H1 (cell line): ENCODE results near the gene DAPL1. TPM values are rescaled to one million over a fixed set of nuclear protein-coding genes. Genes with fewer than 3 reads are reported as not detected.

Experiments
- TBP ChIP-seq: IDR thresholded peaks from 2 replicates; pipeline ENCODE4 v1.6.1; 2011; ENCODE audit warnings: low read depth, low read length, improper control_type of control experiment
- polyA plus RNA-seq, 7 experiments: library from polyadenylated mRNA; depleted of rRNA in 3 of 7; stranded (reverse) in 5 of 7; unstranded in 2 of 7; fragments of >200 nt in 5 of 7; fragments of 200-250 nt in 2 of 7; gene quantifications; 1 replicate in 5 of 7; 2 replicates in 1 of 7; 4 replicates in 1 of 7; pipeline versions ENCODE4 v1.2.1 to v1.2.3, GENCODE V29; 2011 to 2013; ENCODE audit warnings: missing spikeins in 2 of 7, mixed read lengths in 2 of 7
- total RNA-seq: library from RNA; stranded (reverse); fragmentation: NEBNext Ultra II Directional; extraction: Animal tissue kit (Norgen Biotek cat#: 25700); gene quantifications from 2 replicates; pipeline ENCODE4 v1.2.1, GENCODE V29; 2021
- TF ChIP-seq, protein P1 (sequence below): fragments of 300-600 bp; sonication (generic); IDR thresholded peaks from 2 replicates; pipeline ENCODE4 v1.7.1; 2012; ENCODE audit warnings: low read length, moderate library complexity, mild to moderate bottlenecking, inconsistent platforms; ENCODE audit not compliant: insufficient replicate concordance

The DAPL1 gene
- total and polyA plus RNA-seq, 2 of the 8 experiments (the other 6 are each of a cell fraction or from before 2014, with no cell fraction given), result not detected

DNA sequence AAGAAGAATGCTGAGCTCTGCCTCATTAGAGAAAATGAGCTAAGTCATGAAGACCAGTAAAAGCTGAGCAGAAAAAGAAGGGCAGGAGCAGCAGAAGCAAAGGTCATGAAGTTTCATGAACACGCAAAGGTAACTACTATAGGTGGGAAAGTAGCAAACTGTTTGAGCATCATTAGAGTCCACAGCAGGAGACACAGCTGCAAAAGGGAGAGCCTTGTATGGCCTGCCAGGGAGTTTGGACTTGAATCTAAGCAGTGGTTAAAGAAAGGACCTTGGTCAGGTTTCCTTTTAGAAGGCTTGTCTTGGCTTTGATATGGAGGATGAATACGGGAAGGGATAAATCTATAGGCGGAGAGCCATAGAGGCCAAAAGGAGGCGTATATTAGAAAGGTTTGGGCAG is 34.0 kb downstream of the DAPL1 start (continued):
- TF ChIP-seq, protein P1, sequence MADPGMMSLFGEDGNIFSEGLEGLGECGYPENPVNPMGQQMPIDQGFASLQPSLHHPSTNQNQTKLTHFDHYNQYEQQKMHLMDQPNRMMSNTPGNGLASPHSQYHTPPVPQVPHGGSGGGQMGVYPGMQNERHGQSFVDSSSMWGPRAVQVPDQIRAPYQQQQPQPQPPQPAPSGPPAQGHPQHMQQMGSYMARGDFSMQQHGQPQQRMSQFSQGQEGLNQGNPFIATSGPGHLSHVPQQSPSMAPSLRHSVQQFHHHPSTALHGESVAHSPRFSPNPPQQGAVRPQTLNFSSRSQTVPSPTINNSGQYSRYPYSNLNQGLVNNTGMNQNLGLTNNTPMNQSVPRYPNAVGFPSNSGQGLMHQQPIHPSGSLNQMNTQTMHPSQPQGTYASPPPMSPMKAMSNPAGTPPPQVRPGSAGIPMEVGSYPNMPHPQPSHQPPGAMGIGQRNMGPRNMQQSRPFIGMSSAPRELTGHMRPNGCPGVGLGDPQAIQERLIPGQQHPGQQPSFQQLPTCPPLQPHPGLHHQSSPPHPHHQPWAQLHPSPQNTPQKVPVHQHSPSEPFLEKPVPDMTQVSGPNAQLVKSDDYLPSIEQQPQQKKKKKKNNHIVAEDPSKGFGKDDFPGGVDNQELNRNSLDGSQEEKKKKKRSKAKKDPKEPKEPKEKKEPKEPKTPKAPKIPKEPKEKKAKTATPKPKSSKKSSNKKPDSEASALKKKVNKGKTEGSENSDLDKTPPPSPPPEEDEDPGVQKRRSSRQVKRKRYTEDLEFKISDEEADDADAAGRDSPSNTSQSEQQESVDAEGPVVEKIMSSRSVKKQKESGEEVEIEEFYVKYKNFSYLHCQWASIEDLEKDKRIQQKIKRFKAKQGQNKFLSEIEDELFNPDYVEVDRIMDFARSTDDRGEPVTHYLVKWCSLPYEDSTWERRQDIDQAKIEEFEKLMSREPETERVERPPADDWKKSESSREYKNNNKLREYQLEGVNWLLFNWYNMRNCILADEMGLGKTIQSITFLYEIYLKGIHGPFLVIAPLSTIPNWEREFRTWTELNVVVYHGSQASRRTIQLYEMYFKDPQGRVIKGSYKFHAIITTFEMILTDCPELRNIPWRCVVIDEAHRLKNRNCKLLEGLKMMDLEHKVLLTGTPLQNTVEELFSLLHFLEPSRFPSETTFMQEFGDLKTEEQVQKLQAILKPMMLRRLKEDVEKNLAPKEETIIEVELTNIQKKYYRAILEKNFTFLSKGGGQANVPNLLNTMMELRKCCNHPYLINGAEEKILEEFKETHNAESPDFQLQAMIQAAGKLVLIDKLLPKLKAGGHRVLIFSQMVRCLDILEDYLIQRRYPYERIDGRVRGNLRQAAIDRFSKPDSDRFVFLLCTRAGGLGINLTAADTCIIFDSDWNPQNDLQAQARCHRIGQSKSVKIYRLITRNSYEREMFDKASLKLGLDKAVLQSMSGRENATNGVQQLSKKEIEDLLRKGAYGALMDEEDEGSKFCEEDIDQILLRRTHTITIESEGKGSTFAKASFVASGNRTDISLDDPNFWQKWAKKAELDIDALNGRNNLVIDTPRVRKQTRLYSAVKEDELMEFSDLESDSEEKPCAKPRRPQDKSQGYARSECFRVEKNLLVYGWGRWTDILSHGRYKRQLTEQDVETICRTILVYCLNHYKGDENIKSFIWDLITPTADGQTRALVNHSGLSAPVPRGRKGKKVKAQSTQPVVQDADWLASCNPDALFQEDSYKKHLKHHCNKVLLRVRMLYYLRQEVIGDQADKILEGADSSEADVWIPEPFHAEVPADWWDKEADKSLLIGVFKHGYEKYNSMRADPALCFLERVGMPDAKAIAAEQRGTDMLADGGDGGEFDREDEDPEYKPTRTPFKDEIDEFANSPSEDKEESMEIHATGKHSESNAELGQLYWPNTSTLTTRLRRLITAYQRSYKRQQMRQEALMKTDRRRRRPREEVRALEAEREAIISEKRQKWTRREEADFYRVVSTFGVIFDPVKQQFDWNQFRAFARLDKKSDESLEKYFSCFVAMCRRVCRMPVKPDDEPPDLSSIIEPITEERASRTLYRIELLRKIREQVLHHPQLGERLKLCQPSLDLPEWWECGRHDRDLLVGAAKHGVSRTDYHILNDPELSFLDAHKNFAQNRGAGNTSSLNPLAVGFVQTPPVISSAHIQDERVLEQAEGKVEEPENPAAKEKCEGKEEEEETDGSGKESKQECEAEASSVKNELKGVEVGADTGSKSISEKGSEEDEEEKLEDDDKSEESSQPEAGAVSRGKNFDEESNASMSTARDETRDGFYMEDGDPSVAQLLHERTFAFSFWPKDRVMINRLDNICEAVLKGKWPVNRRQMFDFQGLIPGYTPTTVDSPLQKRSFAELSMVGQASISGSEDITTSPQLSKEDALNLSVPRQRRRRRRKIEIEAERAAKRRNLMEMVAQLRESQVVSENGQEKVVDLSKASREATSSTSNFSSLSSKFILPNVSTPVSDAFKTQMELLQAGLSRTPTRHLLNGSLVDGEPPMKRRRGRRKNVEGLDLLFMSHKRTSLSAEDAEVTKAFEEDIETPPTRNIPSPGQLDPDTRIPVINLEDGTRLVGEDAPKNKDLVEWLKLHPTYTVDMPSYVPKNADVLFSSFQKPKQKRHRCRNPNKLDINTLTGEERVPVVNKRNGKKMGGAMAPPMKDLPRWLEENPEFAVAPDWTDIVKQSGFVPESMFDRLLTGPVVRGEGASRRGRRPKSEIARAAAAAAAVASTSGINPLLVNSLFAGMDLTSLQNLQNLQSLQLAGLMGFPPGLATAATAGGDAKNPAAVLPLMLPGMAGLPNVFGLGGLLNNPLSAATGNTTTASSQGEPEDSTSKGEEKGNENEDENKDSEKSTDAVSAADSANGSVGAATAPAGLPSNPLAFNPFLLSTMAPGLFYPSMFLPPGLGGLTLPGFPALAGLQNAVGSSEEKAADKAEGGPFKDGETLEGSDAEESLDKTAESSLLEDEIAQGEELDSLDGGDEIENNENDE, result no peak
- no peak for TF ChIP-seq TBP
